ENCODE measurements around the gene R3HDM4.

GRCh38 chr19:872266-872951 lies 40.6 kb downstream of the R3HDM4 start:
- TF ChIP-seq CTCF (conservative IDR thresholded peaks at IDR 0.05 in 1 of 2, IDR thresholded peaks at IDR 0.05 in 1 of 2; ENCODE audit: extremely low read depth in 1 of 2, insufficient read depth in 1 of 2, low read depth in 1 of 2, low read length in 2 of 2): no peak
- TF ChIP-seq EZH2 (IDR thresholded peaks at IDR 0.05; ENCODE audit: borderline replicate concordance, low read length): no peak
